Hippocampal formation (tissue), 2 donors: ENCODE data around the gene NEUROG2.

Source experiments
- DNase-seq, 2 donors: peaks; one replicate each; lab custom pipeline; 2025; lab: John Stamatoyannopoulos, UW

NEUROG2 gene

DNA sequence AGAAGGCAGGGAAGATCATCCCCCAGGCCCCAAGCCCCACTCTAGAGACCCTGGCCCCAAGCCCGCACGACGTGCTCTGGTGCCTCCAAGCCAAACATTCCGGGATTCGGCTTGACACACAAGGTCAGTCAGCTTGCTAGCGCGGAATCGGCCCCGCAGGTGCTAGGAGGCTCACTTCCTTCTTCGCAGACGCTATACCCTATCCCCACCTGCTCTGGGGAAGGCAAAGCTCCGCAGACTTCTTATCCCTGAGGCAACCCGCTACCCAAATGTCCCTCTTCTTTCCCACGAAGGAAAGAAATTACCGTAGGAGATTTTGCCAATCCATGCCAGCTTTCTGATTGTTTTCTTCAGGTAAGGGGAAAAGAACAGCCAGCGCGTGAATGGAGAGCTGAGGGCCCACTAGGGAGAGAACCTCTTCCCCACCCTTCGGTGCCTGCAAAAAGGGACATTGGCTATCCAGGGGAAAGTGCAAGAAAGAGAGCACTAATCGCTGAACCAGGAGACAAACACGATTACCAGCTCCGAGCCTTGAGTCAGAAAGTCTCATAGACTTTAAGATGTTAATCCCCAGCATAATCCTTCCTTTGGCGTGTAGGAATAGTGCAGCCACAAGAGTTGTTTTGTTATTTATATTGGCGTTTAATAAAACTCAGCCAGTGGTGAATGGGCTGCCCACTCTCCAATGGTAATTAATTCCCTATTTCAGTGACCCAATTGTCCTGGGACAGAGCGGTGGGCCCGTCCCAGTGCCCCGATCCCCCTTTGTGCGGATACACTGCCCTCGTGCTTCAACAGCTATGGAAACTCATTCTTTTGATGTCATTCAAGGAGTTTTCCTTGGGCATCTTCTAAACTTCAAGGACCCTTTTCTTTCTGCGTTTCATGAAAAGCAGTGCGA is 5.4 kb upstream of the NEUROG2 start:
- no peak for DNase-seq

DNA sequence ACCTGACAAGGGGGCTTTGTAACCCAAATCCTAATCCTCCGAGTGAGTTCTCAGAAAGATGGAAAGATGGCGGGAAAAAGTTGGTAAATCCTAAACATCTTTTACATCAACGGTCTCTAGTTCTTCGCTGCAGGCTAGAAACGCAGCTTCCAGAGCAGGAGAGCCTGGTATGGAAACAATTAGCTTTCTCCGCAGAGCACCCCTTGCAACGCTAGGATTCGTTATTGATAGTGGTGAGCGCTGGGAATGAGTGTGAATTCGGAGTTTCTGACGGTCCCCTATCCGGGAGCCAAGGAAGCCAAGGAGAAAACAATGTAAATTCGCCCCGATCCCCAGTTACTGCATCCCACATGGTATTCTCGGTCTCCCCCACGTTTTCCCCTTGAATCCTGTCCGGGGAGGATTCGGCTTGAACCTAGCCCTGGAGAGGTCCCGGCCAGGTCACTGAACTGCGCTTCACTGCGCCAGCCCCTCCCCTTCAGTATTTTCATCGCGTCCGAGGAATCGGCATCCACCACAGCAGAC is 4.7 kb upstream of the NEUROG2 start:
- no peak for DNase-seq

DNA sequence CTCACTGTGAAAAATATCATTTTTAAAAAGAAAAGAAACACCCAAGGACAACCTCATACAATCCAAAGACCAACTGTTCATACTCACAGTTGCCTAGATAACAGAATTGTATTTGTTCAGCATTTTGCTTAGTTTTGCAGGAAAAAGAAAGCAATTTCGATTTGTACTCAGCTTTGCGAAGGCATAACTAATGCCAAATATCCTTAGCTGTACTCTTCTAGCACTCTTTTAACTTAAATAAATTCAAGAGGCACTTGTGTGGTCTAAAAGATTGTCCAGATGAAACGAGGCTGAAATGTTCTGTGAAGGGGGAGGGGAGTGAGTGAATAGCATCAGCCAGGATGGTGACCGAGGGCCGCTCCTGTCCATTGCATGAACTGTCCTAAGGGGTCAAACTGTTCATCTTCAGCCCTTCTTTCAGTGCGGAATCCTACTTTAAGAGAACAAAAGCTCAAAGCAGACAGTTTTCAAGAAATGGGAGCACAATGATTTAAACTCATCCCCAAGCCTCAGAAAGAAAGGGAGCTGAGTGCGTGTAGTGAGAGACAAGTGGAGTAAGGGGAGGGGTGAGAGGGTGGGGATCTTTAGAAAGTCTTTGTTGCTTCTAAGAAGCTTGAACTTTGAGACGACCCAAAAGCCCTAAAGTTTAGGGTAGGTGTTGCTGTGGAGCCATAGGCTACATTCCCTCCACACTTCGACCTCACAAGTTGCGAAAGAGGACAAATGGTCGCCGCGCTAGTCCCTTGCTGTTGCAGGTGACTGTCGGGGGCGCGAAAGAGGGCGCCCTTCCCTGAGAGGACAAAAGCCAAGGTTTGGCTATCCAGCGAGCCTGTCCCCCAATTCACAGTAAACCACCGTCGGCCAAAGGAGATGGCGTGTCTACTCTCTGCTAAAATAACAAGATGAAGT is 4.0 kb upstream of the NEUROG2 start:
- no peak for DNase-seq

DNA sequence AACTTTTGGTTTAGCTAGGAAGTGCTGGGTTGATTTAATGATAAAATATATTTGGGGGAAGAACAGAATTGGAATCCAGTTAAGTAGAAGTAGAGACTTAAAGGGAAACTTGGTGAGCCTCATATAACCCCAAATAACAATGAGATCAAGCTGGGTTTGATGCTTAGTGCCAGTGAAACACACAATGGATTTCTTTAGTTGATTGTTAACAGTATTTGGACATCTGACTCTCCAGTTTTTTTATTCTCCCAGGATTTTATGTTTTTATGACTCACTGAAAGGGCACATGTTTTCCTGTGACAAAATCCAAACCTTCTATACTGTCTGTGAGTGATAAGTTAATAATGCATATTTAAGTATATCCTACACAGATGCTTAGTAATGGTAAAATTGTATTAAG is 2.7 kb upstream of the NEUROG2 start:
- no peak for DNase-seq

DNA sequence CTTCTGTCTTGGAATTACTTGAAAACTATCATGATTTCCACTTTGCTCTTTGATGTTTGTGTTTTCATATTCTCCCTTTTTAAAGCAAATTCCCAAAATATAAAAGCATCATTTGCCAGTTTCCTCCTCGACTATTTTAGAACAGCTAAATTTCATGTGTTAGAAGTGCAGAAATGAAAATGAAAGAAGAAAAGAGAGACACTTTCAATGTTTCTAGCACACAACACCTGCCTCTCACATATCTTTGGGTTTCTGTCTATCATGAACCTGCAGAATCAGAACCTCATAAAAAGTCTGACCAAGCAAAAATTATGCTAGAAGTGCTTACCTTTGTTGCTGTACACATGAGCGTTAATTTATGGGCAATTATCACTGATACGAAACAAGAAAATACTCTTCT is 1.9 kb upstream of the NEUROG2 start:
- no peak for DNase-seq

DNA sequence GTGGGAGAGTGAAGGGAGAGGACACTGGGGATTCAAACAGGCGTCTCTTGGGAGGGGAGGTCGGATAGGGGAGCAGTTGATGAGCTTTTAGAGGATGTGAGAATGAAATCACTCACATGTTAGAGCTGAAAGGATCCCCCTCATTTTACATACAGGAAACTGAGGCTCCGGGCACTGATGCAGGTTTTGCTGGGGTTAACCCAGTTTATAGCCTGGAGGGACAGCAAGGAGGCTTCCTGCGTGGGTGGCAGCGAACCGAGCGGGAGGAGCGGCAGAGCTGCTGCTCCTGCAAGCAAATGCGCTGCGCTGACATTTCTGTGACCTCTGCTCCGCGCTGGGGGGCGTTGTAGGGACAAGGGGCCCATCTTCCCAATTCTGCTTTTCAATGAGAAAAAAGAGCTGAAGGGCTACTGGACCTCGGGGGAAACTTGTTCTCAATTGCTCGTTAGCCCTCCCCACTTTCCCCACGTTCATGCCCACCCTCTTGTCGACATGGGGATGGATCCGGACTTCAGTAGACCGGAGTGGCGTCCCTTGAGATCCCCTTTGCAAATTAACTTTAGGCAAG is 1.2 kb upstream of the NEUROG2 start:
- no peak for DNase-seq

DNA sequence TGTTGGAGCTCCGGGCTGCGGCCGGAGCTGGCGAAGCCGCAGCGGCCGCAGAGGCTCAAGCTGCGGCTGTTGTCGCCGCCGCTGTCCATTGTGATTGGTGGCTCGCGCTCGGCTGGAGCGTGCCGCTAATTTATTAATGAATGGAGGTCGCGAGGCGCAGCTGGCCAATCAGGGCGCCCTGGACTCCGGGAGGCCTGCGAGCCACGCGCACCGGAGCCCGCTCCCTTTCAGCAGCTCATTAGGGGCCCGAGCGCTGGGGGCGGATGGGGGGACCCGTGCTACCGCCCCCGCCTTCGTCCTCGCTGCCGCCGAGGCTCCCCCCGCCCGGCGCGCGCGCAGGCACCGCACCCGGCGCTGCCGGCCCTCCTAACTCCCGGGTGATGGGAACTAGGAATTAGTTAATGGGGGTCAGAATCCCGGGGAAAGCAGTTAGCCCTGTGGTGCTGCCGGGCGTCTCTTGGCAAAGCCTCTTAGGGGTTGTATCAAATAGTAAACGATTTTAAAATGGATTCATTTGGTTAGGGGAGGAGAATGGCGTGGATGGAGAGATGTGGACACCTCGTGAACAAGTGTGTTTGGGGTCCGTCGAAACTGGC is 589 bp upstream of the NEUROG2 start:
- no peak for DNase-seq

DNA sequence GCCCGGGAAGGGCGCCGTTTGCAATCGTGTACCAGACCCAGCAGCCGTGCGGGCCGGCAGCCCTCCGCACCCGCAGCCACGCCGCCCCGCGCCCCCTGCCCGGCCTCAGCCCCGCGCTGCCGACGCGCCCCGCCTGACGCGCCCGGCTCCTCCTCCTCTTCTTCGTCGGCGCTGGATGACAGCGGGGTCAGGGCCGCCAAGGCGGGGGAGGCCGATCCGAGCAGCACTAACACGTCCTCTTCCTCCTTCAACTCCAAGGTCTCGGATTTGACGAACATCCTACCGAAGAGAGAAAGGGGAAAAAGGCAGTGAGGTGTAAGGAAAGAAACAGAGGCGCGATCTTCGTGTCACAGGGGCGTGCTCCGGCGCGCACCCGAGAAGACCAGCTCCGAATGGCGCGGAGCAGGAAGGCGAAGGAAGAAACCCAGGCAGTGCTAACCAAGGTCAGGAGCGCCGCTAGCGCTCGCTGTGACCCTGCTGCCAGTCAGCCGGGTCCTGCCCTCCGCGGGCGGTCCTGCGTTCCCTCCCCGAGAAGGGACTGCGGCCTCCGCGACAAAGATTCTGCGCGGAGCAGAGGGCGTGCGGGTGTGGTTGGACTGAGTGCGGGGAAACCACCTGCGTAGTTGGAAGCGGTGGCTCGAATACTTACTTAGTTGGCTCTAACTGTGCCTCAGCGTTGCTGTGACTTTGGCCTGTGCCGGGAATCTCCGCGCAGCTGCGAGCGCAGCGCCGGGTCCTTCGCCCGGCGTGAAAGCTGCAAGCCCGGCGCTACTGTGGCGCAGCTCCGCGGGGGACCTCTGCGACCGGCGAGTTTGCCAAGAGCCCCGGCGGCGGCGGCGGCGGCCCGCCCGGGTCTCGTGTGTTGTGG is 548 bp downstream of the NEUROG2 start:
- no peak for DNase-seq

DNA sequence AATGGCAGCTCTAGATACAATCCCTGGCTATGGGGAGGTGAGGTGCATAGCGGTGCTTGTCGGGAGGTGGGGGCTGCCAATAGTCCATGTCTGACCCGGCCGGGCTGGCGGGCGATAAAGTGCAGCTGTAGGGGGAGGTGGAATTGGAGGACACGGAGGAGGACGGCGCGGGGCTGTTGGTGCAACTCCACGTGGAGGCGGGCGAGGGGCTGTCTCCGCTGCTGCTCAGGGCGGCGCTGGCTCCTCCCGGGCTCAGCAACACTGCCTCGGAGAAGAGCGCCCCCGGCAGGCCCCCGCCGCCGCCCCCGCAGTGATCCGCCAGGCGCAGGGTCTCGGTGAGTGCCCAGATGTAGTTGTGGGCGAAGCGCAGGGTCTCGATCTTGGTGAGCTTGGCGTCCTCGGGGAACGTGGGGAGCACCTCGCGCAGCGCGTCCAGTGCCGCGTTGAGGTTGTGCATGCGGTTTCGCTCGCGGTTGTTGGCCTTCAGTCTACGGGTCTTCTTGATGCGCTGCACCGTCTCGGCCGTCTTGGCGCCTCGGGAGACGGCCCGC is 1.3 kb downstream of the NEUROG2 start:
- no peak for DNase-seq

DNA sequence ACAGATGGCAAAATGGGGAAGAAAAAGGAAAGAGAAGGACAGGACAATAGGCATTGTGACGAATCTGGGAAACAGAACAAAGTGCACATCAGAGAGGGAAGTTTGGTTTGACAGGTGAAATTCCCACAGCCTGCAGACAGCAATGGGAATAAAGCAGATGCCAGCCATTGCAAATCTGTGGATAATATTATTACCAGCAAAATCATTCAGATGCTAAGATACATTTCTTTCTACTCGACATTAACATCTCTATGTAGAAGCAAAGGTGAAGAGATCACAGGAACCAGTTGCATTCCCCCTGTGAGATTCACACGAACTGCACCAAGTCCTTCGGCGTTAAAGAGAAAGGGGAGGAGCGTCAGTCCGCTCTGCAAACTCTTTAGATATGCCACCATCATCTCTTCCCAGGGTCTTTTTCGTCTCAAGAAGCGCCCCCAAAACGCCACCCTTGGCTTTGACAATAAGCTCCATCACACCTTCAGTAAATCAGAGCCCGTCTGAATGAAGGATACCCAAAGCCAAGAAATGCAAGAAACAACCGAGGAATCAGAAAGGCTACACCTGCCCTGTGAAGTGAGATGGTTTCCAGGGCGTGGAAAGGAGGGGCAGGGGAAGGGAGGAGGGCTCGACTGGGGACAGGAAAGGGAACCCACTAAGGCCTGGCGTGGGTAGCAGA is 1.9 kb downstream of the NEUROG2 start:
- no peak for DNase-seq

DNA sequence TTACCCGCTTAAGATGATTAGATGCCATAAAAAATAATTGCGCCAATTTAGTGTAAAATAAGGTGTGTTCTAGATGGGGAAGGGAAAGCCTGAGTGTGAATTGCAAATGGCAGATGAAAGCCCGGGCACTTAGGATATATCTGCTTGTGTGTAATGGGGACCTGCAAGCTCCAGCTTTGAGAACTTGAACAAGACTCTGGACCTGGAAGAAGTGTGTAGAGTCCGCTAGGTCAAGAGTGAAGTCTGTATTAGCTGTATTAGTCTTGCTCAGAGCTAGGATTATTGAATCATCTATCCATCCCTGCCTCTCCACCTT is 4.2 kb downstream of the NEUROG2 start:
- DNase-seq: no peak

DNA sequence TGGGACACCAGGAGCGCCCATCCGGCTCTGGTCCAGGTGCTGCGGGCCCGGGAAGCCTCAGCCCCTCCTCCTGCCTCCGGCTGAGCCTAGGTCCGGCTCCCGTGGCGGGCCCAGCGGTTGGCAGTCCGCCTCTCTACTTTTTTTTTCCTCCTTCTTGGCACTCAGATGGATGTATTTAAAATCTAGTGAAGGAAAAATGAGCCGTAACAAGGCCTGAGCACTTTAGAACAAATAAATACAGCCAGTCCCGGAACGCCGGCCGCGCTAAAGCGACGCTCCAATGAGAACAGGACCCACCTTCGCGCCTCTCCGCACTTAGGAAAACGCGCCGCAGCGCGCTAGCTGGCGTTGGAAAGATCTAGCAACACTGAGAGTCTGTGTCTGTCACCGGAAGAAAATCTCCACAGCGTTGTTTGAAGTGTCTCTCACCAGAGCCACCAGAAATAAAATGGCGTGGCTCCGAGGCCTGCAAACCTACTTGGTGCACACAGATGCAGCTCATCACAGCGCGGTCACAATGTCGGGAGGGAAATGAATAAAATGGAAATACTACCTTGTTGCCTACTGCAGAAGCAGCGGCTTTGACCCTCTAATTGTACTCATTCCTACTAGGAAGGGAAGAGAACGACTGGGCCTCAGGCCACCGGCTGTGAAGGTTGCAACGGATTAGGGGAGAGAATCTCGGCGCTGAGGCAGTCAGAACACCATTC is 4.7 kb downstream of the NEUROG2 start:
- DNase-seq: no peak

DNA sequence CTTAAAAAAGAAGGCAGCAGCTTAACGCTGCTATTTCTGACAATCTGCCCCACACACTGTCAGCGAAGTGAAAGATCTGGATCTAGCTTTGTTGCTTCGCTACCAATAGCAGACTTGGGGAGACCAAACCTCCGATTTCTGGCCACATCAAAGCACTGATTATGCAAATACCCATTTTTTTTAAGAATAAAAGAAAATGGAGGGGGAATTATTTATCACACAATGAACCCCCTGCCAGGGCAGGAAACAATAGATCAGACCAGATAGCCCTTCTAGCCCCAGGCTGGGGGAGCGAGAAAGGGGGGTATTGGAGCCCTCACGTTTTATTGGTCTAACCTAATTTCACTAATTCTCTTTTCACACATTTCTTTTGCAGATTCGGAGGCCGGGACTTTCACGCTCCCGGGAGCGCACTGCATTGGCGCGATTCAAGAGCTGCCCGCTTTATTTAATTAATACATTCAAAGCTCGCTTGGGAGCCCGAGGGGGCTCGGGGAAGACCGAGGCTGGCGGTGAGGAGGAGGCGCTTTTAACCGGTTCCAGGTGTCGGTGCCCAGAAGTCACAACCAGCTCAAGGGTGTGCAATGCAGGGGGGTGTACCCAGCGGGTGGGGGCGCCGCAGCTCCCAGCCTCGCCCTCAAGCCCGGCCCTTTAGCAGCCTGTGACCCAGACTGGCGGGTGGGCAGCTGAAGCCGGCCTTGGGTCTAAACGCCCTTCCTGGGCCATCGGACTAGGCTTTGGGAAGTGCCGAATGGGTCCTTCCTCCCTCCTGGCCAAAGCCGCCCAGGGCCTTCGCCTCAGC is 5.5 kb downstream of the NEUROG2 start:
- DNase-seq: no peak

DNA sequence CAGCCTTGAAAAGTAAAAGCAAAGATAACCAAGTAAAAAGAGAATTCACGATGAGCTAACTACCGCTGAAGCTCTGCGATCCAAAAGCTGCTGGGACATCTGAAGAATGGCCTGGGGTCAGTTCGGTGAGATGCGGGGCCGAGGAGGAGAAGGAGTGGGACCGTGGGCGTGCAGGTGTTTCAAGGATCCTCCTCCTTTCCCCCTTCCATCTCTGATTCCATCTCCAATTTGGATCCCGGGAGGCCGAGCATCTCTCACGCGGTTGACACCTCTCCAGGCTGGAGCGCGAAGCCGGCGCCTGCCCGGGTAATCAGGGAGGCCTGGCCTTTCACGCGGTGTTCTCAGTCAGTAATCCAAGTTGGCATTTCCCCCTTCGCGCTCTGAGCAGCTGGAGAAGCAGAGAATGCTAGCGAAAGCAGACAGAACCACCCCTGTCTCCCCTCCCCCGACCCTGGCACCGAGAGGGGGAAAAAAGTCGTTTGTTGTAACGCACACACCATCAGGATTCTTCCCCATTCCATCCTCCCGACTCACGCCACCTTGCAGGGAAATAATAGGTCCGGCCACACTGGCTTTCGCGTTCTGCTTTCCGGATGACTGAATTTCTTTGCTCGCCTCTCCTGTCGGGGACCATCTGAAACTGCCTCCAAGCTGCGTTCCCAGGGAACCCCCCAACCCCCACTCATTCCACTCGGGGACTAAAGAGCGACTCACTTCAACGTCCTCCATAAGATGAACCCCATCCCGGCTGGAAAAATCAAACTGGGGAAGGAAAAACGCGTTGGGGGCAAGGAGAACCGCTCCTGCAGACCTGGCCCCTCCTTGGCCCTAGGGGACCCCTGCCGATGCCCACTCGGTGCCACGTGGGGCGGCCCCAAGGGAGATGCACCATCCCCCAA is 6.5 kb downstream of the NEUROG2 start:
- no peak for DNase-seq

DNA sequence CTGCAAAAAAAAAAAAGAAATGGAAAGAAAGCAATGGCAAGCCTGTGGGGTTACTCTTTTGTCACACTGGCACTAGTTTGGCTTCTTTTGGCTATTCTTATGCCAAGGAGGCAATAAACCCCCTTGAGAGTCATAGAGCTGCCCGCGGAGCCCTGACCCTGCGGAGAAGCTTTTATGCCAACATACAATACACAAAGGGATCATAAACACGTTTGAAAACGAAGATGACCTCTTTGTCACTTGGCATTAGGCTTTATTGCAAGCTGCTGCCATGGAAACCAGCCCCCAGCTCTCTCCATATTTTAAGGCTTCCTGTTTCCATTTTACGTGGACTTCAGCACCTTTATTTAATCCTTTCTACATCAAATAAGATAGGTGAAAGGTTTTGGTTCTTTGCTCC is 7.6 kb downstream of the NEUROG2 start:
- no peak for DNase-seq

DNA sequence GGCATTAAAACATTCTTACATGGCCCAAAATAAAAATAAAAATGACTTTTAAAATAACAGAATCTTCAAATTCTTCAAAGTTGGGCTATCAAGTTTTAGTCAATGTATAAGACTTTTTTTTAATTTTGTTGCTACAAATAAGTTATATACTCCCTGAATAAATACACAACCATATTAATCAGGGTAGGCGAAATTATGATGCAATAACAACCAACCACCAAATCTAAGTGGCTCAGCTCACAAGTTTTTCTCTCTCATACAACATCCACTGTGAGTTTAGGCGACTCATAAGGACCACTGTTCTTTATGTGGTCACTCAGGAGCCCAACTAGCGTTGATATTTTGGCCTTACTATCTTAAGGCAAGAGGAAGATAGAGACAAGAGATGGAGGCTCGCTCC is 11.2 kb downstream of the NEUROG2 start:
- DNase-seq: no peak

DNA sequence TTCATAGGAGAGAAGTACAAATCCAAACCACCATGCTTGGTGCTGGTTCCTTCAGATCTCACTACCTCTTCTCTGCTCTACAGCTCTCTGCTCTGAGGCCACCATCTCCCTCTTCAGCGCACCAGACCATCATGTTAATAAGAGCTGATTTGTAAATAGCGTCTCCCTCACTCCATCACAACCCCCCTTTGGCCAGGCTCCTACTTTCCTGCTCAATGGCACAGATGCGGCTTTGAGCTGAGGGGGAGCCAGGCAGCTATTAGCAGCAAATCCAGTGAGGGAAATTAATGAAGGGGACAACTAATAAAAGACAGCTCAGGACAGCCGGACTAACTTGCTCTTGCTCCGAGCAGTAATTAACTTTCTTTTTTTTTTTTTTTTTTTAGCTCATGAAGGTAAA is 13.1 kb downstream of the NEUROG2 start:
- DNase-seq: no peak

DNA sequence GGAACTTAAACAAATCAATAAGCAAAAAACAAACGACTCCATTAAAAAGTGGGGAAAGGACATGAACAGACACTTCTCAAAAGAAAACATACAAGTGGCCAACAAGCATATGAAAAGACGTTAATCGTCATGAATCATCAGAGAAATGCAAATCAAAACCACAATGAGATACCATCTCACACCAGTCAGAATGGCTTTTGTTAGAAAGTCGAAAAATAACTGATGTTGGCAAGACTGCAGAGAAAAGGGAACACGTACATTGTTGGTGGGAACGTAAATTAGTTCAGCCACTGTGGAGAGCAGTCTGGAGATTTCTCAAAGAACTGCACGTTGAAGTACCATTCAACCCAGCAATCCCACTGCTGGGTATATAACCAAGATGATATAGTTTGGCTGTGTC is 23.7 kb downstream of the NEUROG2 start:
- DNase-seq: no peak
